HG02840 (cell line): ENCODE measurements around the gene SVOP.
"Not testable (repeated sequence)": the region's sequence is repeated elsewhere in the genome, so short reads cannot be mapped to it uniquely, and the experiment has no call there.

ENCODE experiments used
- ATAC-seq: cut with Tn5 transposase; IDR thresholded peaks from one replicate; pipeline ENCODE4 v1.9.1; 2021; ENCODE audit warnings: mild to moderate bottlenecking, moderate library complexity, moderate number of reproducible peaks; ENCODE audit not compliant: unreplicated experiment, low FRiP score

Gene SVOP

GRCh38 chr12:109033239-109034196, 12.7 kb upstream of the SVOP start:
- no peak for ATAC-seq

GRCh38 chr12:109029411-109029810, 8.5 kb upstream of the SVOP start:
- no peak for ATAC-seq

- not testable (repeated sequence) for ATAC-seq
Observed at GRCh38 chr12:109028624-109029023, 7.8 kb upstream of the SVOP start.

GRCh38 chr12:109027767-109028166, 6.9 kb upstream of the SVOP start:
- ATAC-seq = no peak

GRCh38 chr12:109020146-109020795, 597 bp downstream of the SVOP start:
- no peak for ATAC-seq

- ATAC-seq = no peak
Observed at GRCh38 chr12:109018296-109018695, 2.6 kb downstream of the SVOP start.

- no peak for ATAC-seq
Observed at GRCh38 chr12:109016978-109017377, 3.9 kb downstream of the SVOP start.

GRCh38 chr12:109016016-109016415, 4.9 kb downstream of the SVOP start:
- no peak for ATAC-seq

- ATAC-seq = no peak
Observed at GRCh38 chr12:109014984-109015765, 5.7 kb downstream of the SVOP start.

- ATAC-seq = no peak
Observed at GRCh38 chr12:109010259-109010658, 10.6 kb downstream of the SVOP start.

GRCh38 chr12:109009766-109010165, 11.1 kb downstream of the SVOP start:
- ATAC-seq = no peak

- no peak for ATAC-seq
Observed at GRCh38 chr12:109004017-109004416, 16.9 kb downstream of the SVOP start.

- ATAC-seq = no peak
Observed at GRCh38 chr12:108996320-108996719, 24.5 kb downstream of the SVOP start.

- no peak for ATAC-seq
Observed at GRCh38 chr12:108995370-108995992, 25.4 kb downstream of the SVOP start.

- not testable (repeated sequence) for ATAC-seq
Observed at GRCh38 chr12:108990103-108990502, 30.8 kb downstream of the SVOP start.

- no peak for ATAC-seq
Observed at GRCh38 chr12:108989376-108989775, 31.5 kb downstream of the SVOP start.

- ATAC-seq = no peak
Observed at GRCh38 chr12:108985750-108986149, 35.1 kb downstream of the SVOP start.

- ATAC-seq = no peak
Observed at GRCh38 chr12:108983227-108983626, 37.6 kb downstream of the SVOP start.

- ATAC-seq = no peak
Observed at GRCh38 chr12:108982621-108983219, 38.1 kb downstream of the SVOP start.

- no peak for ATAC-seq
Observed at GRCh38 chr12:108981835-108982234, 39.0 kb downstream of the SVOP start.
